A673 (cell line): ENCODE results near the gene PRORP. TPM values are rescaled to one million over a fixed set of nuclear protein-coding genes. Genes with fewer than 3 reads are reported as not detected.

Experiments used
- BruUV-seq: library from RNA; stranded (reverse); fragments of 400-500 nt; replicated peaks from 2 replicates; lab custom pipeline; 2021; lab: Mats Ljungman, UMichigan
- CTCF ChIA-PET: fragments of 300-600 bp; sonication (Branson Sonifier 250); formaldehyde crosslinking; loops from one replicate; lab custom pipeline; 2022; ENCODE audit warnings: antibody characterized with exemption; lab: Charles Lee
- POLR2A ChIA-PET: fragments of 300-600 bp; sonication (Branson Sonifier 250); formaldehyde crosslinking; loops from one replicate; lab custom pipeline; 2022; ENCODE audit warnings: antibody characterized with exemption; ENCODE audit not compliant: low non-redundant PET; lab: Charles Lee
- DNase-seq: peaks from one replicate; pipeline ENCODE4 v3.0.0-alpha.2; 2015; ENCODE audit warnings: low spot score
- H3K27ac ChIP-seq: fragments of 200-600 bp; sonication (generic); 2 replicates; pipeline ENCODE4 v1.5.1; 2016; ENCODE audit warnings: mixed run types, low read depth, mild to moderate bottlenecking, mixed read lengths, antibody characterized with exemption, low read length; ENCODE audit not compliant: poor library complexity, severe bottlenecking
- H3K27me3 ChIP-seq: fragments of 200-600 bp; sonication (generic); replicated peaks from 2 replicates; pipeline ENCODE4 v1.6.1; 2017; ENCODE audit warnings: mixed run types, low read depth, mild to moderate bottlenecking, mixed read lengths, antibody characterized with exemption, low read length; ENCODE audit not compliant: insufficient read depth, poor library complexity
- H3K36me3 ChIP-seq: fragments of 200-600 bp; sonication (generic); 2 replicates; pipeline ENCODE4 v1.6.1; 2016; ENCODE audit warnings: mixed run types, mild to moderate bottlenecking, mixed read lengths, antibody characterized with exemption, low read length; ENCODE audit not compliant: insufficient read depth, poor library complexity, severe bottlenecking
- H3K4me1 ChIP-seq: fragments of 200-600 bp; sonication (generic); 2 replicates; pipeline ENCODE4 v1.6.1; 2017; ENCODE audit warnings: mixed run types, mild to moderate bottlenecking, mixed read lengths, antibody characterized with exemption, low read length; ENCODE audit not compliant: insufficient read depth, poor library complexity, severe bottlenecking
- H3K4me3 ChIP-seq: fragments of 200-600 bp; sonication (generic); 2 replicates; pipeline ENCODE4 v1.5.1; 2016; ENCODE audit warnings: low read depth, mixed run types, mild to moderate bottlenecking, mixed read lengths, low read length; ENCODE audit not compliant: poor library complexity, severe bottlenecking
- H3K9me3 ChIP-seq: fragments of 200-600 bp; sonication (generic); 2 replicates; pipeline ENCODE4 v1.6.1; 2016; ENCODE audit warnings: mixed run types, low read depth, mild to moderate bottlenecking, mixed read lengths, antibody characterized with exemption, low read length; ENCODE audit not compliant: poor library complexity, severe bottlenecking
- EZH2 ChIP-seq: fragments of 200-600 bp; sonication (generic); IDR thresholded peaks from 2 replicates; pipeline ENCODE4 v1.6.1; 2017; ENCODE audit warnings: borderline replicate concordance, low read depth, mild to moderate bottlenecking, mixed read lengths, antibody characterized with exemption, low read length; ENCODE audit not compliant: poor library complexity, severe bottlenecking
- intact Hi-C: fragments of 100-400 bp; cut with micrococcal nuclease; formaldehyde crosslinking; loops from one replicate; pipeline ENCODE4 v1.10.0; 2022; ENCODE audit not compliant: unreplicated experiment
- total RNA-seq: library from RNA; stranded (reverse); gene quantifications from 2 replicates; pipeline ENCODE4 v1.2.3, GENCODE V29; 2021
- TF ChIP-seq, protein P1 (sequence below): fragments of 300-800, 200-600 bp; sonication (generic); conservative IDR thresholded peaks from 2 replicates; pipeline ENCODE4 v1.5.1; 2017; ENCODE audit warnings: low read depth, mild to moderate bottlenecking, antibody characterized with exemption, low read length, moderate library complexity, mixed read lengths

The PRORP gene
- total RNA-seq, 1 experiment from 2014 or later = 46.5 TPM

DNA sequence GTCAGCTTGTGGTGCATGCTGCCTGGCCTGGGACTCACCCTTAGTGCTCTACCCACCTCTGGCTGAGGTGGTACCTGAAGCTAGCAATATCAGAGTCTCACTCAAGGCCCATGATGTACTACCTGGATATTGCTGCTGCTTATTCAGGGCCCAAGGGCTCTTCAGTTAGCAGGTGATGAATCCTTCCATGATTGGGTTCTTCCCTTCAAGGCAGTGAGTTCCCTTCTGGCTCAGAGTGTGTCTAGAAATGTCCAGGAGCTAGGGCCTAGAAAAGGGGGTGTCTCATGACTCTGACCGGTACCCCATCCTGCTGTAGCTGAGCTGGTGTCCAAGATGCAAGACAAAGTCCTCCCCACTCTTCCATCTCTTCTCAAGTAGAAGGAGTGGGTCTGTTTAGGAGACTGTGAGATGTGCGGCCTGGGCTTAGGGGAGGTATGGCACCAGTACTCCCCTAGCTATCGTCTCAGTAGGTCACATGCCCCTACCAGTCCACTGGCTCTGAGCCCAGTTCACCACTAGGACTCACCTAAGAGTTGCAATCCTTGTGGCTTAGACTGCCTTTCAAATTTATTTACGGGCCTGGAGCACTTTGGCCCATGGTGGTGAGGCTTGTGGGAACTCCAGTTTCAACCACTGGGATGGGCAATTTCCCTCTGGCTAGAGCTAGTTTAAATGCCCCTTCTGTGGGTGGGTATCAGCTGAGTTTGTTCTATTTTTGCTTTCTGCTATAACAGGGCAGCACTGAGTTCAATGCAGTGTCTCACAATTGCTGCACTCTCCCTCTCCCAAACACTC is 12.2 kb downstream of the PRORP start:
- Histone ChIP-seq H3K36me3 (peaks cover 22% of the 10 kb centered on the region), H3K9me3 (no peaks in the 10 kb centered on the region), H3K4me1 (no peaks in the 10 kb centered on the region), H3K4me3 (no peak overlapping the region), H3K27me3 (no peaks in the 10 kb centered on the region), H3K27ac (no peak overlapping the region)
- TF ChIP-seq, protein P1, sequence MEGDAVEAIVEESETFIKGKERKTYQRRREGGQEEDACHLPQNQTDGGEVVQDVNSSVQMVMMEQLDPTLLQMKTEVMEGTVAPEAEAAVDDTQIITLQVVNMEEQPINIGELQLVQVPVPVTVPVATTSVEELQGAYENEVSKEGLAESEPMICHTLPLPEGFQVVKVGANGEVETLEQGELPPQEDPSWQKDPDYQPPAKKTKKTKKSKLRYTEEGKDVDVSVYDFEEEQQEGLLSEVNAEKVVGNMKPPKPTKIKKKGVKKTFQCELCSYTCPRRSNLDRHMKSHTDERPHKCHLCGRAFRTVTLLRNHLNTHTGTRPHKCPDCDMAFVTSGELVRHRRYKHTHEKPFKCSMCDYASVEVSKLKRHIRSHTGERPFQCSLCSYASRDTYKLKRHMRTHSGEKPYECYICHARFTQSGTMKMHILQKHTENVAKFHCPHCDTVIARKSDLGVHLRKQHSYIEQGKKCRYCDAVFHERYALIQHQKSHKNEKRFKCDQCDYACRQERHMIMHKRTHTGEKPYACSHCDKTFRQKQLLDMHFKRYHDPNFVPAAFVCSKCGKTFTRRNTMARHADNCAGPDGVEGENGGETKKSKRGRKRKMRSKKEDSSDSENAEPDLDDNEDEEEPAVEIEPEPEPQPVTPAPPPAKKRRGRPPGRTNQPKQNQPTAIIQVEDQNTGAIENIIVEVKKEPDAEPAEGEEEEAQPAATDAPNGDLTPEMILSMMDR = no peak
- no peak for TF ChIP-seq EZH2
- intact Hi-C loops = no loop called here
- POLR2A ChIA-PET = no interaction called here
- BruUV-seq = no TSS peak
- DNase-seq = no peak
- CTCF ChIA-PET = no interaction called here

DNA sequence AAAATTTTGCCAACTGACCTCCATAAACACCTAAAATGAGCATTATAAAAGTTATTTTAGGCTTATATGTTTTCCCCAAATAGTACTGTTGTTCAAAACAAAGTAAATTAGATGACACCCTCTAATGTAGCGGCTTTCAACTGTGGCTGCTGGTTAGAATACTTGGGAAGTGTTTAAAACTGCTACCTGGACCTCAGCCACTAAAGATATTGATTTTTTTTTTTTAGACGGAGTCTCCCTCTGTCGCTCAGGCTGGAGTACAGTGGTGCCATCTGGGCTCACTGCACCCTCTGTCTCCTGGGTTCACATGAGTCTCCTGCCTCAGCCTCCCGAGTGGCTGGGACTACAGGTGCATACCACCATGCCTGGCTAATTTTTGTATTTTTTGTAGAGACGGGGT is 16.2 kb downstream of the PRORP start:
- POLR2A ChIA-PET = no interaction called here
- intact Hi-C loops = no loop called here
- no peaks in the 10 kb centered on the region for H3K9me3 ChIP-seq
- no peaks in the 10 kb centered on the region for H3K4me1 ChIP-seq
- no peaks in the 10 kb centered on the region for H3K27me3 ChIP-seq
- H3K36me3 ChIP-seq = peaks cover 7% of the 10 kb centered on the region
- no peak overlapping the region for H3K27ac ChIP-seq
- no TSS peak for BruUV-seq
- H3K4me3 ChIP-seq = no peak overlapping the region
- CTCF ChIA-PET = no interaction called here
- TF ChIP-seq, protein P1 = no peak
- TF ChIP-seq EZH2 = no peak
- no peak for DNase-seq

GRCh38 chr14:35140718-35141581 is 18.6 kb downstream of the PRORP start:
- ChIA-PET POLR2A (no interaction called here), CTCF (interaction anchor here (0.6 to 1.6 kb wide), 8 partner anchors 10 to 548 kb away, joined by 3 to 10 read pairs (median 4); no protein-coding TSS in a partner anchor)
- Histone ChIP-seq H3K9me3 (no peaks in the 10 kb centered on the region), H3K4me1 (no peaks in the 10 kb centered on the region), H3K36me3 (no peaks in the 10 kb centered on the region), H3K4me3 (no peak overlapping the region), H3K27me3 (no peaks in the 10 kb centered on the region), H3K27ac (no peak overlapping the region)
- BruUV-seq = no TSS peak
- TF ChIP-seq EZH2 = no peak
- TF ChIP-seq, protein P1 = peak; percentile 61
- intact Hi-C loops = loop anchor here (2.0 to 10.0 kb wide), 4 partner anchors 71 to 674 kb away; no protein-coding TSS in a partner anchor
- peak; percentile 52 for DNase-seq
